Activated CD8-positive, alpha-beta T cell treated with anti-CD3 and anti-CD28 coated beads, Interleukin-2, amount 10 ng/mL, durations not matched to agents 7 days and 5 days (primary cell): ENCODE data around the gene MCUB. TPM values are rescaled to one million over a fixed set of nuclear protein-coding genes. Genes with fewer than 3 reads are reported as not detected.
A peak's percentile ranks its signal among the peaks of the same experiment; 100 is the strongest.
"Not testable (repeated sequence)": the region's sequence is repeated elsewhere in the genome, so short reads cannot be mapped to it uniquely, and the experiment has no call there.

Source experiments
- ATAC-seq: fragments of 150-1000 bp; cut with Tn5 transposase; one replicate; pipeline ENCODE4 v1.10.0; 2021; ENCODE audit warnings: moderate library complexity
- CTCF ChIA-PET: fragments of 350-600 bp; sonication (Branson Sonifier 250); formaldehyde crosslinking; loops from one replicate; lab custom pipeline; 2021; ENCODE audit warnings: antibody characterized with exemption; lab: Charles Lee
- POLR2A ChIA-PET: fragments of 350-600 bp; sonication (Branson Sonifier 250); formaldehyde crosslinking; loops from one replicate; lab custom pipeline; 2021; ENCODE audit warnings: antibody characterized with exemption; lab: Charles Lee
- DNase-seq: peaks from one replicate; pipeline ENCODE4 v3.0.0-alpha.2; 2020
- H3K27ac Mint-ChIP-seq: one replicate; pipeline ENCODE4 v1.8.0; 2021; ENCODE audit warnings: mild to moderate bottlenecking, mixed read lengths
- H3K27me3 Mint-ChIP-seq: one replicate; pipeline ENCODE4 v1.8.0; 2021; ENCODE audit warnings: low read depth, mixed read lengths
- H3K36me3 Mint-ChIP-seq: one replicate; pipeline ENCODE4 v1.8.0; 2021; ENCODE audit warnings: low read depth, mixed read lengths
- H3K4me1 Mint-ChIP-seq: one replicate; pipeline ENCODE4 v1.8.0; 2021; ENCODE audit warnings: low read depth, mixed read lengths
- H3K4me3 Mint-ChIP-seq: one replicate; pipeline ENCODE4 v1.8.0; 2021; ENCODE audit warnings: mild to moderate bottlenecking, mixed read lengths
- H3K9me3 Mint-ChIP-seq: one replicate; pipeline ENCODE4 v1.8.0; 2022; ENCODE audit warnings: mixed read lengths; ENCODE audit not compliant: insufficient read depth
- total RNA-seq, 2 experiments: library from RNA; stranded (reverse); gene quantifications; one replicate each; pipeline ENCODE4 v1.2.3, GENCODE V29; 2021

Gene MCUB
- total RNA-seq = 100 to 1,000 TPM; 104 to 109 TPM

GRCh38 chr4:109559983-109560686, at the start of gene MCUB:
MCUB (plus strand) TSS chr4:109560246; CDS start chr4:109560338, 92 bp downstream.
- peak; percentile 95 for DNase-seq
- Mint-ChIP-seq H3K27ac (peak within 1 kb of the TSS; percentile 97), H3K36me3 (peaks cover 49% of the 10 kb centered on the region), H3K27me3 (no peaks in the 10 kb centered on the region), H3K4me1 (peaks cover 47% of the 10 kb centered on the region), H3K4me3 (peak within 1 kb of the TSS; percentile 92), H3K9me3 (no peaks in the 10 kb centered on the region)
- CTCF ChIA-PET = interaction anchor here (1.1 to 2.9 kb wide), 4 partner anchors 15 to 171 kb away, joined by 3 to 15 read pairs (median 4); partner anchors contain the start of gene SEC24B
- peak; percentile 95 for ATAC-seq
- POLR2A ChIA-PET = interaction anchor here (0.5 to 2.6 kb wide), 20 partner anchors 12 to 605 kb away, joined by 3 to 26 read pairs (median 4); partner anchors contain the start of genes CASP6, PLA2G12A and SEC24B

GRCh38 chr4:109510687-109511086, 49.4 kb upstream of the MCUB start:
- ChIA-PET CTCF (no interaction called here), POLR2A (no interaction called here)
- H3K36me3 Mint-ChIP-seq = peaks cover 41% of the 10 kb centered on the region
- no peak for ATAC-seq
- DNase-seq = no peak
- H3K27ac Mint-ChIP-seq = no peak overlapping the region
- H3K4me3 Mint-ChIP-seq = no peak overlapping the region
- H3K27me3 Mint-ChIP-seq = no peaks in the 10 kb centered on the region
- H3K9me3 Mint-ChIP-seq = no peaks in the 10 kb centered on the region
- H3K4me1 Mint-ChIP-seq = no peaks in the 10 kb centered on the region

- ATAC-seq (no peak), DNase-seq (no peak)
- Mint-ChIP-seq H3K9me3 (no peaks in the 10 kb centered on the region), H3K36me3 (peaks cover 38% of the 10 kb centered on the region), H3K4me1 (no peaks in the 10 kb centered on the region), H3K4me3 (no peak overlapping the region), H3K27me3 (no peaks in the 10 kb centered on the region), H3K27ac (no peak overlapping the region)
- CTCF ChIA-PET = no interaction called here
- POLR2A ChIA-PET = interaction anchor here (0.6 kb wide), 1 partner anchor 35 kb away, joined by 3 read pairs; no protein-coding TSS in a partner anchor
Observed at GRCh38 chr4:109511414-109511813, 48.6 kb upstream of the MCUB start.

GRCh38 chr4:109513368-109513767, 46.7 kb upstream of the MCUB start:
- CTCF ChIA-PET = not testable (repeated sequence)
- peaks cover 43% of the 10 kb centered on the region for H3K36me3 Mint-ChIP-seq

GRCh38 chr4:109532182-109532581, 27.9 kb upstream of the MCUB start:
- no peaks in the 10 kb centered on the region for H3K27me3 Mint-ChIP-seq
- H3K9me3 Mint-ChIP-seq = no peaks in the 10 kb centered on the region
- H3K4me3 Mint-ChIP-seq = no peak overlapping the region
- ChIA-PET POLR2A (interaction anchor here (0.6 kb wide), 1 partner anchor 1349 kb away, joined by 3 read pairs; no protein-coding TSS in a partner anchor), CTCF (no interaction called here)
- H3K27ac Mint-ChIP-seq = no peak overlapping the region
- DNase-seq = no peak
- no peaks in the 10 kb centered on the region for H3K4me1 Mint-ChIP-seq
- H3K36me3 Mint-ChIP-seq = peaks cover 49% of the 10 kb centered on the region
- no peak for ATAC-seq

More at GRCh38 chr4:109513368-109513767, 46.7 kb upstream of the MCUB start:
- H3K4me3 Mint-ChIP-seq, POLR2A ChIA-PET, H3K27me3 Mint-ChIP-seq, H3K27ac Mint-ChIP-seq, DNase-seq, H3K4me1 Mint-ChIP-seq, H3K9me3 Mint-ChIP-seq, ATAC-seq: not testable (repeated sequence)

- POLR2A ChIA-PET = interaction anchor here (1.2 kb wide), 1 partner anchor 16 kb away, joined by 3 read pairs; no protein-coding TSS in a partner anchor
- ATAC-seq = no peak
- Mint-ChIP-seq H3K4me1 (peaks cover 14% of the 10 kb centered on the region), H3K36me3 (peaks cover 29% of the 10 kb centered on the region), H3K27me3 (no peaks in the 10 kb centered on the region), H3K27ac (no peak overlapping the region), H3K9me3 (no peaks in the 10 kb centered on the region), H3K4me3 (no peak overlapping the region)
- CTCF ChIA-PET = no interaction called here
- DNase-seq = no peak
Observed at GRCh38 chr4:109545401-109545800, 14.6 kb upstream of the MCUB start.

GRCh38 chr4:109547394-109547793, 12.7 kb upstream of the MCUB start:
- Mint-ChIP-seq H3K4me3 (no peak overlapping the region), H3K36me3 (peaks cover 23% of the 10 kb centered on the region), H3K9me3 (no peaks in the 10 kb centered on the region), H3K27me3 (no peaks in the 10 kb centered on the region), H3K4me1 (peaks cover 14% of the 10 kb centered on the region), H3K27ac (no peak overlapping the region)
- DNase-seq = no peak
- no peak for ATAC-seq
- POLR2A ChIA-PET = no interaction called here
- CTCF ChIA-PET = no interaction called here

GRCh38 chr4:109548655-109549054, 11.4 kb upstream of the MCUB start:
- CTCF ChIA-PET = interaction anchor here (0.9 to 1.2 kb wide), 2 partner anchors 110 to 121 kb away, joined by 3 read pairs; no protein-coding TSS in a partner anchor
- peaks cover 23% of the 10 kb centered on the region for H3K36me3 Mint-ChIP-seq
- no peaks in the 10 kb centered on the region for H3K9me3 Mint-ChIP-seq

GRCh38 chr4:109552237-109552636, 7.8 kb upstream of the MCUB start:
- CTCF ChIA-PET = interaction anchor here (0.8 kb wide), 1 partner anchor 119 kb away, joined by 3 read pairs; no protein-coding TSS in a partner anchor
- POLR2A ChIA-PET = no interaction called here
- DNase-seq (no peak), ATAC-seq (no peak)
- Mint-ChIP-seq H3K27ac (no peak overlapping the region), H3K36me3 (peaks cover 27% of the 10 kb centered on the region), H3K9me3 (no peaks in the 10 kb centered on the region), H3K27me3 (no peaks in the 10 kb centered on the region), H3K4me3 (no peak overlapping the region), H3K4me1 (peaks cover 14% of the 10 kb centered on the region)

More at GRCh38 chr4:109548655-109549054, 11.4 kb upstream of the MCUB start:
- Mint-ChIP-seq H3K27me3 (no peaks in the 10 kb centered on the region), H3K4me3 (no peak overlapping the region), H3K4me1 (peaks cover 14% of the 10 kb centered on the region), H3K27ac (no peak overlapping the region)
- POLR2A ChIA-PET = no interaction called here
- DNase-seq (no peak), ATAC-seq (peak; percentile 44)

GRCh38 chr4:109553130-109553529, 6.9 kb upstream of the MCUB start:
- DNase-seq = no peak
- CTCF ChIA-PET = no interaction called here
- no peak overlapping the region for H3K4me3 Mint-ChIP-seq
- H3K4me1 Mint-ChIP-seq = peaks cover 11% of the 10 kb centered on the region
- no peaks in the 10 kb centered on the region for H3K27me3 Mint-ChIP-seq
- H3K36me3 Mint-ChIP-seq = peaks cover 29% of the 10 kb centered on the region
- POLR2A ChIA-PET = no interaction called here
- H3K9me3 Mint-ChIP-seq = no peaks in the 10 kb centered on the region
- no peak overlapping the region for H3K27ac Mint-ChIP-seq
- ATAC-seq = no peak

- H3K4me3 Mint-ChIP-seq = no peak overlapping the region
- no peak overlapping the region for H3K27ac Mint-ChIP-seq
- ChIA-PET POLR2A (no interaction called here), CTCF (no interaction called here)
- H3K9me3 Mint-ChIP-seq = no peaks in the 10 kb centered on the region
- peaks cover 9% of the 10 kb centered on the region for H3K4me1 Mint-ChIP-seq
- DNase-seq (no peak), ATAC-seq (no peak)
- H3K36me3 Mint-ChIP-seq = peaks cover 20% of the 10 kb centered on the region
- H3K27me3 Mint-ChIP-seq = no peaks in the 10 kb centered on the region
Observed at GRCh38 chr4:109554971-109555370, 5.1 kb upstream of the MCUB start.

GRCh38 chr4:109557433-109557832, 2.6 kb upstream of the MCUB start:
- Mint-ChIP-seq H3K27me3 (no peaks in the 10 kb centered on the region), H3K36me3 (peaks cover 30% of the 10 kb centered on the region), H3K27ac (no peak overlapping the region), H3K4me1 (peaks cover 22% of the 10 kb centered on the region), H3K9me3 (no peaks in the 10 kb centered on the region), H3K4me3 (no peak overlapping the region)
- no peak for DNase-seq
- no peak for ATAC-seq
- ChIA-PET POLR2A (interaction anchor here (0.9 kb wide), 1 partner anchor 18 kb away, joined by 3 read pairs; no protein-coding TSS in a partner anchor), CTCF (no interaction called here)
